SK-N-SH treated with all-trans-retinoic acid at 6 μM for 48 hours (cell line): Measurements from ENCODE around the gene MASTL.

Experiments
- ARNTL ChIP-seq: fragments of 450-650 bp; formaldehyde crosslinking; IDR thresholded peaks from 2 replicates; pipeline ENCODE4 v1.5.0; 2020; ENCODE audit warnings: low read depth, mild to moderate bottlenecking, moderate library complexity, borderline replicate concordance
- CREB5 ChIP-seq: fragments of 250-450 bp; sonication (Bioruptor Pico); IDR thresholded peaks from 2 replicates; pipeline ENCODE4 v1.5.1; 2020; ENCODE audit warnings: low read depth, mild to moderate bottlenecking, moderate library complexity
- CSRNP3 ChIP-seq: fragments of 250-450 bp; sonication (Bioruptor Pico); IDR thresholded peaks from 2 replicates; pipeline ENCODE4 v1.5.1; 2021; ENCODE audit warnings: mild to moderate bottlenecking, moderate library complexity
- OSR1 ChIP-seq: fragments of 250-450 bp; sonication (Bioruptor Pico); IDR thresholded peaks from 2 replicates; pipeline ENCODE4 v1.8.0; 2022; ENCODE audit warnings: moderate library complexity, mild to moderate bottlenecking, inconsistent platforms
- PATZ1 ChIP-seq: fragments of 250-450 bp; sonication (Bioruptor Pico); IDR thresholded peaks from 2 replicates; pipeline ENCODE4 v1.8.0; 2020; ENCODE audit warnings: mild to moderate bottlenecking, moderate library complexity, borderline replicate concordance
- RARB ChIP-seq: fragments of 250-450 bp; sonication (Bioruptor Pico); IDR thresholded peaks from 2 replicates; pipeline ENCODE4 v1.8.0; 2021; ENCODE audit warnings: mild to moderate bottlenecking, moderate library complexity
- TOX ChIP-seq: fragments of 250-450 bp; sonication (Bioruptor Pico); IDR thresholded peaks from 2 replicates; pipeline ENCODE4 v1.8.0; 2021; ENCODE audit warnings: mild to moderate bottlenecking, moderate library complexity, borderline replicate concordance
- ZFP3 ChIP-seq: fragments of 250-450 bp; sonication (Bioruptor Pico); IDR thresholded peaks from 2 replicates; pipeline ENCODE4 v1.5.0; 2020; ENCODE audit warnings: mild to moderate bottlenecking, moderate library complexity
- ZFP30 ChIP-seq: fragments of 450-650 bp; formaldehyde crosslinking; IDR thresholded peaks from 2 replicates; pipeline ENCODE4 v1.5.0; 2022; ENCODE audit warnings: mild to moderate bottlenecking, moderate library complexity
- ZNF565 ChIP-seq: fragments of 450-650 bp; formaldehyde crosslinking; conservative IDR thresholded peaks from 2 replicates; pipeline ENCODE4 v1.5.0; 2020; ENCODE audit warnings: low read depth, mild to moderate bottlenecking, moderate library complexity
- ZNF8 ChIP-seq: fragments of 450-650 bp; formaldehyde crosslinking; IDR thresholded peaks from 2 replicates; pipeline ENCODE4 v1.5.0; 2020; ENCODE audit warnings: mild to moderate bottlenecking, moderate library complexity
- TF ChIP-seq, protein P1 (sequence below): fragments of 250-450 bp; sonication (Bioruptor Pico); IDR thresholded peaks from 2 replicates; pipeline ENCODE4 v1.8.0; 2021; ENCODE audit warnings: low read depth, mild to moderate bottlenecking, moderate library complexity, borderline replicate concordance

GRCh38 chr10:27197980-27198620, 42.9 kb downstream of the MASTL start:
- TF ChIP-seq ARNTL (CRISPR knock-in tag) (no peak), RARB (CRISPR knock-in tag) (no peak), ZNF8 (CRISPR knock-in tag) (no peak), PATZ1 (CRISPR knock-in tag) (no peak), ZFP30 (CRISPR knock-in tag) (no peak), CSRNP3 (no peak), CREB5 (CRISPR knock-in tag) (no peak), ZNF565 (CRISPR knock-in tag) (no peak), ZFP3 (CRISPR knock-in tag) (no peak), TOX (CRISPR knock-in tag) (no peak), OSR1 (no peak)
- TF ChIP-seq, protein P1, sequence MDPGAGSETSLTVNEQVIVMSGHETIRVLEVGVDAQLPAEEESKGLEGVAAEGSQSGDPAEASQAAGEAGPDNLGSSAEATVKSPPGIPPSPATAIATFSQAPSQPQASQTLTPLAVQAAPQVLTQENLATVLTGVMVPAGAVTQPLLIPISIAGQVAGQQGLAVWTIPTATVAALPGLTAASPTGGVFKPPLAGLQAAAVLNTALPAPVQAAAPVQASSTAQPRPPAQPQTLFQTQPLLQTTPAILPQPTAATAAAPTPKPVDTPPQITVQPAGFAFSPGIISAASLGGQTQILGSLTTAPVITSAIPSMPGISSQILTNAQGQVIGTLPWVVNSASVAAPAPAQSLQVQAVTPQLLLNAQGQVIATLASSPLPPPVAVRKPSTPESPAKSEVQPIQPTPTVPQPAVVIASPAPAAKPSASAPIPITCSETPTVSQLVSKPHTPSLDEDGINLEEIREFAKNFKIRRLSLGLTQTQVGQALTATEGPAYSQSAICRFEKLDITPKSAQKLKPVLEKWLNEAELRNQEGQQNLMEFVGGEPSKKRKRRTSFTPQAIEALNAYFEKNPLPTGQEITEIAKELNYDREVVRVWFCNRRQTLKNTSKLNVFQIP (CRISPR knock-in tag) = no peak
